Thymus (tissue), 11 donors: Measurements from ENCODE around the gene GATA2. TPM values are rescaled to one million over a fixed set of nuclear protein-coding genes. Genes with fewer than 3 reads are reported as not detected.

Source experiments
- DNase-seq, 9 donors: peaks; one replicate each; pipeline ENCODE4 v3.0.0-alpha.2; 2013; ENCODE audit warnings: low spot score in 9 of 9, low read depth in 6 of 9, missing footprints in 1 of 9
- H3K27ac ChIP-seq, 2 donors: one replicate each; pipeline ENCODE4 v1.5.1; 2013; ENCODE audit warnings: control low read depth in 1 of 2, low read depth in 1 of 2, low read length in 1 of 2, mild to moderate bottlenecking in 1 of 2, moderate library complexity in 1 of 2
- H3K27me3 ChIP-seq, 2 donors: one replicate each; pipeline ENCODE4 v1.5.1; 2013; ENCODE audit warnings: low read length in 1 of 2; ENCODE audit not compliant: control insufficient read depth in 2 of 2, insufficient read depth in 1 of 2
- H3K36me3 ChIP-seq, 2 donors: one replicate each; pipeline ENCODE4 v1.5.1; 2013; ENCODE audit warnings: low read length in 1 of 2, mild to moderate bottlenecking in 1 of 2, moderate library complexity in 1 of 2; ENCODE audit not compliant: control insufficient read depth in 2 of 2, insufficient read depth in 2 of 2
- H3K4me1 ChIP-seq, 2 donors: one replicate each; pipeline ENCODE4 v1.5.1; 2013; ENCODE audit warnings: low read length in 2 of 2; ENCODE audit not compliant: control insufficient read depth in 2 of 2, insufficient read depth in 2 of 2
- H3K4me3 ChIP-seq, 2 donors: one replicate each; pipeline ENCODE4 v1.5.1; 2013; ENCODE audit warnings: low read length in 2 of 2, control low read depth in 1 of 2, mild to moderate bottlenecking in 1 of 2
- H3K9me3 ChIP-seq, 2 donors: one replicate each; pipeline ENCODE4 v1.5.1; 2013; ENCODE audit warnings: low read length in 1 of 2, mild to moderate bottlenecking in 1 of 2; ENCODE audit not compliant: control insufficient read depth in 2 of 2, insufficient read depth in 1 of 2
- WGBS: extraction: QIAGEN DNeasy Blood & Tissue Kit; methylation state at CpG from one replicate; pipeline ENCODE4 v1.1.7; 2013; 5-methylcytosine and 5-hydroxymethylcytosine counted together
- polyA plus RNA-seq: library from polyadenylated mRNA; stranded (reverse); fragments of 200-250 nt; gene quantifications from one replicate; pipeline ENCODE4 v1.2.3, GENCODE V29; 2013
- total RNA-seq: library from RNA; stranded (reverse); fragments of 120-200 nt; gene quantifications from one replicate; pipeline ENCODE4 v1.2.4, GENCODE V29; 2013
- donor health status: healthy.

Gene GATA2
- total and polyA plus RNA-seq, 2 donors = 0.57 to 5.1 TPM

- Histone ChIP-seq H3K27ac (no peak overlapping the region), H3K27me3 (peaks cover 0 to 40% of the 10 kb centered on the region in 2 donors), H3K9me3 (no peaks in the 10 kb centered on the region), H3K36me3 (no peaks in the 10 kb centered on the region), H3K4me1 (no peaks in the 10 kb centered on the region), H3K4me3 (no peak overlapping the region)
- WGBS = 93% methylated on average over 13 of the region's 13 CpGs
- DNase-seq = no peak
These were observed 20.4 kb downstream of the GATA2 start for GRCh38 chr3:128472449-128473179.

GRCh38 chr3:128471720-128472119 lies 21.3 kb downstream of the GATA2 start:
- peaks cover 0 to 33% of the 10 kb centered on the region in 2 donors for H3K27me3 ChIP-seq
- no peak overlapping the region for H3K27ac ChIP-seq
- 96% methylated on average over 3 of the region's 3 CpGs for WGBS
- no peaks in the 10 kb centered on the region for H3K4me1 ChIP-seq
- no peak overlapping the region for H3K4me3 ChIP-seq
- H3K9me3 ChIP-seq = no peaks in the 10 kb centered on the region
- no peak for DNase-seq
- no peaks in the 10 kb centered on the region for H3K36me3 ChIP-seq

GRCh38 chr3:128471110-128471509 lies 21.9 kb downstream of the GATA2 start:
- Histone ChIP-seq H3K27me3 (peaks cover 0 to 32% of the 10 kb centered on the region in 2 donors), H3K36me3 (no peaks in the 10 kb centered on the region), H3K27ac (no peak overlapping the region), H3K4me1 (no peaks in the 10 kb centered on the region), H3K9me3 (no peaks in the 10 kb centered on the region), H3K4me3 (no peak overlapping the region)
- no peak for DNase-seq
- 96% methylated on average over 2 of the region's 2 CpGs for WGBS

- no peaks in the 10 kb centered on the region for H3K4me1 ChIP-seq
- H3K36me3 ChIP-seq = no peaks in the 10 kb centered on the region
- DNase-seq = no peak
- H3K27ac ChIP-seq = no peak overlapping the region
- H3K27me3 ChIP-seq = peaks cover 0 to 29% of the 10 kb centered on the region in 2 donors
- WGBS = 79% methylated on average over 13 of the region's 13 CpGs
- H3K9me3 ChIP-seq = no peaks in the 10 kb centered on the region
- H3K4me3 ChIP-seq = no peak overlapping the region
These were observed 22.7 kb downstream of the GATA2 start for GRCh38 chr3:128470134-128470899.

- 93% methylated on average over 6 of the region's 6 CpGs for WGBS
- H3K27ac ChIP-seq = no peak overlapping the region
- H3K9me3 ChIP-seq = no peaks in the 10 kb centered on the region
- DNase-seq = no peak
- H3K36me3 ChIP-seq = no peaks in the 10 kb centered on the region
- peaks cover 0 to 30% of the 10 kb centered on the region in 2 donors for H3K27me3 ChIP-seq
- H3K4me3 ChIP-seq = no peak overlapping the region
- H3K4me1 ChIP-seq = no peaks in the 10 kb centered on the region
These were observed 23.4 kb downstream of the GATA2 start for GRCh38 chr3:128469556-128469955.

GRCh38 chr3:128468791-128469527 lies 24.0 kb downstream of the GATA2 start:
- Histone ChIP-seq H3K4me3 (no peak overlapping the region), H3K9me3 (no peaks in the 10 kb centered on the region), H3K36me3 (no peaks in the 10 kb centered on the region), H3K27ac (no peak overlapping the region), H3K4me1 (no peaks in the 10 kb centered on the region), H3K27me3 (peaks cover 0 to 30% of the 10 kb centered on the region in 2 donors)
- WGBS = 94% methylated on average over 10 of the region's 10 CpGs
- DNase-seq = no peak

GRCh38 chr3:128468285-128468790 lies 24.7 kb downstream of the GATA2 start:
- Histone ChIP-seq H3K27me3 (peaks cover 0 to 28% of the 10 kb centered on the region in 2 donors), H3K27ac (no peak overlapping the region), H3K4me1 (no peaks in the 10 kb centered on the region), H3K9me3 (no peaks in the 10 kb centered on the region), H3K4me3 (no peak overlapping the region), H3K36me3 (no peaks in the 10 kb centered on the region)
- 95% methylated on average over 17 of the region's 17 CpGs for WGBS
- DNase-seq = no peak

- 86% methylated on average over 14 of the region's 14 CpGs for WGBS
- H3K4me3 ChIP-seq = no peak within 1 kb of the TSS
- H3K27me3 ChIP-seq = peaks cover 0 to 22% of the 10 kb centered on the region in 2 donors
- no peaks in the 10 kb centered on the region for H3K36me3 ChIP-seq
- no peak for DNase-seq
- no peaks in the 10 kb centered on the region for H3K4me1 ChIP-seq
- H3K27ac ChIP-seq = no peak within 1 kb of the TSS
- H3K9me3 ChIP-seq = no peaks in the 10 kb centered on the region
These were observed 26.0 kb downstream of the GATA2 start, which contains the start of gene DNAJB8 for GRCh38 chr3:128466840-128467541. DNAJB8 (minus strand) TSS chr3:128466890; CDS start chr3:128463245, 3,645 bp downstream.
